HG02678 (cell line): ENCODE data around the gene PLEKHG4B.
"Not testable (repeated sequence)": the region's sequence is repeated elsewhere in the genome, so short reads cannot be mapped to it uniquely, and the experiment has no call there.

ENCODE experiments used
- ATAC-seq: cut with Tn5 transposase; IDR thresholded peaks from one replicate; pipeline ENCODE4 v1.9.1; 2021; ENCODE audit warnings: mild to moderate bottlenecking, moderate library complexity; ENCODE audit not compliant: unreplicated experiment

Gene PLEKHG4B

GRCh38 chr5:196350-196749, 104.4 kb downstream of the PLEKHG4B start:
- ATAC-seq = no peak

- not testable (repeated sequence) for ATAC-seq
These were observed 105.1 kb downstream of the PLEKHG4B start for GRCh38 chr5:197031-197430.

DNA sequence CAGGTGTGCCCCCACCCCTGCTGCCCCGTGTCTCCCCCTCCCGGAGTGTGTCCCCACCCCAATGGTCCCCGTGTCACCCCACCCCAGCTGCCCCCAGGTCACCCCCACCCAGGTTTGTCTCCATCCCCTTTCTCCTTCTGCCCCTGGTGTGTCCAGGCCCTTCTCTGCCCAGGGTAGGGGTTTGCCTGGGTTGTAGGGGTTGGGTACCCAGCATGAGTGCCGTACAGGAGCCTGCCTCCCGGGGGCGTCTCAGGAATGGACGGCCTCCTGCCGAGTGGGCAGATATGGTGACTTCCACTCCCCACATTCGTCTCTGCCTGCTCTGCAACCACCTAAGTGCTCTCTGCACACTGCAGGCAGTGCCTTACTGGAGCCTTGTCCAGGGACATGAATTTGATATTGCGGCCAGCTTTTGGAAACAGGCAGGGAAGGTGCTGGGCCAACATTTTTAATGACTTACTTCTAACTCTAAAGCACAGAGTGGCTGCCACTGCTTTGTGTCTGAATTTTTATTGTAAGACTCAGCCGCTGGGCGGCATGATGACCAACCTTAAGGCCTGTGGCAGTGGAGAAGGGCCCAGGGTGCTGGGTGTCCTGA, 106.0 kb downstream of the PLEKHG4B start:
- ATAC-seq = no peak

DNA sequence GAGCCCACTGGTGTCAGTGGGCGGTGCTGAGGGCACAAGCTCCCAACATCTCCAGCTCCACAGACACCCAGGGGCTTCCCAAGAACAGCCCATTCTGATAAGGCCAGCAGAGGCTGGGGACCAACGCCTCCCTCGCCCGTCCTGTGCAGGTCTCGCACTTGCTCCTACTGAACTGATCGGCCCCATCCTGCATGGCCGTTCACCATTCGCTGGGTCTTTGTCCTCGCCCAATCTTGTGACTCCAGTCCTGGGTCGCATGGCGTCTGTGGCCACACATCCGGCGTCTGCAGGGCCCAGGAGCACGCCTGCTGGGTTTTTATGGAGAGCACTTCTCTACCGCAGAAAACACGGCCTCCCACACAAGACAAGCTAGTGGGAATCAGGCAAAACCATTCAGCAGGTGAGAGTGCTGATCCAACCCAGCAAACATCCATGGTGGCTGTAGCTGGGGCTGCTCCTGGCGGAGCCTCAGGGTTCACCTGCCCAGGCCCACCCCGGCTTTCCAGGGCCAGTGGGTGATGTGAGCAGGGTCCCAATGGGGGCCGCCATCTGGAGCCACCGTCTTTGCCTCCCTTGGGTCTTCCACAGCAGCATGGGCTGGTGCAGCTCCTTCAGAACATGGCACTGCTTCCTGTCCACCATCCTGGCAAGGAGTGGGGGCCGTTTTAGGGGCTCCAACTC, 106.7 kb downstream of the PLEKHG4B start:
- ATAC-seq = no peak

DNA sequence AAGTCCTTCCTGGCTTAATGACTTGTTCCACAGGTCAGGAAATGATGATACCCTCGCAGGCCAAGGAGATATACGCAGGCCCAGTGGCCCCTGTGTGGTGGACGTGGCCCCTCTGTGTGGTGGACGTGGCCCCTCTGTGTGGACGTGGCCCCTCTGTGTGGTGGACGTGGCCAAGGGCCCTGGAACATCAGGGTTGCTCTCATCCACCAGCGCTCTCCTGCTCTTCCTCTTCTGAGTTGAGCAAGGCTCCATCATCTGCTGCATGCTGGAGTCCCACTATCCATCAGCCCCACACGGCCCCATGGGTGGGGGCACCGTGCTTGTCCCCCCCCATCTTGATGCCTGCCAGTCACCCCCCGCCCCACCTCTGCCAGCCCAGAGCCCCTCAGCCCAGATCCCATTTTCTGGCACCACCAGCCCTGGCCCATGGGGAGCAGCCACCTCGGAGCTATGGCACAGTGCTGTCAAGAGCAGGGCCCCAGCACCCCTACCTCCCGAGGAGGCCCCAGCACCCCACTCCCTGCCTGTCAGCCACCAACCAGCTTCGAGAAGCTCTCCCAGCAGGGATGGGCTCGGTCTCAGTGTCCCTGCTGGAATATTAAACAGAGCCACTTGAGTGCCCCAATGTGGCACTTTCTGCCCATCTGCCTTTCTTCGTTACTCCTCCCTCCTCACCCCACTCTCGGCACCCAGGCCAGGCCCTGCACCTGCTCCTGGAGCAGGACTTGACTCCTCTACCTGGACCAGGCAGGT, 107.4 kb downstream of the PLEKHG4B start:
- no peak for ATAC-seq

GRCh38 chr5:199950-200645, 108.1 kb downstream of the PLEKHG4B start:
- ATAC-seq = no peak

- ATAC-seq = no peak
These were observed 109.0 kb downstream of the PLEKHG4B start for GRCh38 chr5:200985-201384.

DNA sequence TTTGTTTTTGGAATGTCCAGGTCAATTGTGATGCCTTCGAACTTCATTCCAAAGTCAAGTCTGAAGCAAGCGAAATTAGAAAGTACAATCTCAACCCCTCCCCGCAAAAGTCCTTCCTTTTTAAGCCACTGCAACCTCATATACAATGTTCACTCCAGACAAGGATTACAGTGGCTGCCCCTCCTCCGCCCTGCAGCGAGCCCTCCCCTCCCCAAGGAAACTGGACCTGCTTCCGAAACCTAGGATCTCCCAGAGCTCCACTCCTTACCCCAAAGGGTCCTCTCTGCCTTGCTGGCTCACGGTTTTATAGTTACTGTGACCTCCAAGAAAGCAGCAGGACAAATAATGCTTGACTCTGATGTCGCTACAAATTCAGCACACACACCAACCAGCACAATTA, 109.7 kb downstream of the PLEKHG4B start:
- no peak for ATAC-seq

- ATAC-seq = no peak
These were observed 111.4 kb downstream of the PLEKHG4B start for GRCh38 chr5:203246-203930.

GRCh38 chr5:204001-204400, 112.0 kb downstream of the PLEKHG4B start:
- no peak for ATAC-seq

DNA sequence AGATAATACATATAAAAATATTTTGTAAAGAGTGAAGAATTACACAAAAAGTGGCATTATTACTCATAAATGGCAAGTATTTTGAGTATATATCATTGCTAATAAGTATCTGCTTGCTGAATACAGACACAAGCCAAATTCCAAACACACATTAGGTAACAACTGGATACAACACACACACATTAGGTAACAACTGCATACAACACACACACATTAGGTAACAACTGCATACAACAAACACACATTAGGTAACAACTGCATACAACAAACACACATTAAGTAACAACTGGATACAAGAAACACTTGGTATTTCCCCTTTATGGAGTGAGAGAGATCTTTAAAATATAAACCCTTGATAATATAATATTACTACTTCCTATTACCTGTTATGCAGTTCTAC, 112.5 kb downstream of the PLEKHG4B start:
- ATAC-seq = no peak

DNA sequence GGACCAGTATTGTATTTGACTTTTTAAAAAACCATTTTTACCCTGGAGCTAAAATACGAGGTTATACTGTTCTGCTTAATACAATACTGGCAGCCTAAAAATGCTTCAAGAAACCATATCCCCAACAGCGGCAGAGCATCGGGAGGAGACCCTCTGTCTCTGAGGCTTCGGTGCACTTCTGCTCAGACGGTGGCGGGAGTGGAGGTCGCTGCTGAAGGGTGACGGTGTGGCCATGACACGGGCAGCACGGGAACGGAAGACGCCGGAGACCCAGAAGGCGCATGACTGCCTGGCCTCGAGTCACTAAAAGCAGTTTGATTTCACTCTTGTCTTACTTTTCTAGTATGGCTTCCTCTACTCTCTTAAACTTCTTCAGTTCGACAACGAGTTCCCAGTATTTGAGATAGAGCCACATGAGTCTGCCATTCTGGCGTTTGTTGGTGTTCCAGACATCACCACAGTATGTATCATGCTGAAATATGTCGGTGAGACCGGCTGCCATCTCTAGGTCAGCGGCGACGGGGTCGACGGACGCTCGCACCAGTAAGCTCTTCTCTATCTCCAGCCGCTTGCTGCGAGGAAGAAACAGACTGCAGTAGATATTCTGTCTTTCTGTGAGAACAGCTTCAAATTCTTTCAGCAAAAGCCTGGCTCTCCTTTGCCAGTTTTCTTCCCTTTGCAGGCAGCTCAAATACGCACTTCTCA, 113.2 kb downstream of the PLEKHG4B start:
- ATAC-seq = no peak

DNA sequence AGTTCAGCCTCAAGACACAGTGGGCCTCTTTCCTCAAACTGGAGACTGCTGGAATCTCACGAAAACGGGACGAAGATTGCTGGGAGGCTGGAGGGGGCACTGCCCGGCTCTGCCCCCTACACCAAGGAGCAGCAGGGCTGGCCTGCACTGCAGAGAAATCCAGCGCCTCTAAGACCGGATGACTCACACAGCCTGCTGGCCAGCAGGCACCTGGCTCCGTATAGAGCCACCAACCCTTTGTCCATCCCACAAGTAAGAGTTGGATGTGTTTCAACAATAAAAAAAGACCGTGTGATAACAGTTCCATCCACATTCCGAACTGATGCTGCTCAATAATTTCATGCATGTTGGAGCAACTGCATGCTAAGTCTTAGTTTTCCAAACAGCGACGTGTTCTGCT, 114.4 kb downstream of the PLEKHG4B start:
- ATAC-seq = no peak

DNA sequence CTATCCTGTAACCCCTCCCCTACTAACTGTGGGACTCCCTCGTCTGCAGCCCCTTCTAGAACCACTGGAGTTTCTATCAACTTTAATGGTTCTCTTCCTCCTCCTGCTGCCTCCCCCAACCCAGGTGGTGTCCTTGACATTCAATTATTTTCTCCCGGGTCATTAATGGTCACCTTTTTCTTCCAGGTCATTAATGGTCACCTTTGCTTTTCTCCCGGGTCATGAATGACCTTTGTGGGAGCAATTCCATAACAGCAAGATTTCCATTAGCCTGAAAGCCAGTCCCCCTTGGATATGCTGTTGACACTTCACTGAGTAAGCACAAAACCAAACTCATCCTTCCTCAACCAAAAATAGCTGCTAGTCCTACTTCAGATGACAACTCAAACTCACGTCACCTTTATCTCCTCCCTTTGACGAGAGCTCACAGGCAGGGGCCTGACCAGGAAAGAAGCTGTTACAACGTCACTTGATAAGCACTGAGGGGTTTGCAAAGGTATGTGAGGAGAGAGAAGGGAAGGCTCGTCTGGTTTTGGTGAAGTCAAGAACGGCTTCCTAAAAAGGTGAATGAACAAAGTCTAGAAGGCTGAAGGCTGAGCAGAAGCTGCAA, 115.1 kb downstream of the PLEKHG4B start:
- no peak for ATAC-seq

DNA sequence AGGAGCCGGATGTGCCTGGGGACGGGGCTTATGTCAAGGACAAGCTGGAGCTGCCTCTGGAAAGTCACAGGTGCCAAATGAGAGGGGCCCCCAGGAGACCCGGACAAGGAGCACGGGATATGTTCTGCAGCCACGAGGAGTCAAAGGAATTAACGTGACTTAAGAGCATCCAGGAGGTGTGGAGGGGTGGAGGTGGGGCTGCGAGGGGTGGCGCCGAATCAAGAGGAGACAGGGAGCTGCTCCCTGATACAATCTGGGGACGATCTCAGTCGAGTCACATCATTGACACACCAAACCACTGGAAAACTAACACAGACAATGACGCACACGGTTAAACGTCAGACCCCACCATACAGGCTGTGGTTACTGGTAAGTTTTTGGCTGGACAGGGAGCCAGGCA, 115.6 kb downstream of the PLEKHG4B start:
- no peak for ATAC-seq

DNA sequence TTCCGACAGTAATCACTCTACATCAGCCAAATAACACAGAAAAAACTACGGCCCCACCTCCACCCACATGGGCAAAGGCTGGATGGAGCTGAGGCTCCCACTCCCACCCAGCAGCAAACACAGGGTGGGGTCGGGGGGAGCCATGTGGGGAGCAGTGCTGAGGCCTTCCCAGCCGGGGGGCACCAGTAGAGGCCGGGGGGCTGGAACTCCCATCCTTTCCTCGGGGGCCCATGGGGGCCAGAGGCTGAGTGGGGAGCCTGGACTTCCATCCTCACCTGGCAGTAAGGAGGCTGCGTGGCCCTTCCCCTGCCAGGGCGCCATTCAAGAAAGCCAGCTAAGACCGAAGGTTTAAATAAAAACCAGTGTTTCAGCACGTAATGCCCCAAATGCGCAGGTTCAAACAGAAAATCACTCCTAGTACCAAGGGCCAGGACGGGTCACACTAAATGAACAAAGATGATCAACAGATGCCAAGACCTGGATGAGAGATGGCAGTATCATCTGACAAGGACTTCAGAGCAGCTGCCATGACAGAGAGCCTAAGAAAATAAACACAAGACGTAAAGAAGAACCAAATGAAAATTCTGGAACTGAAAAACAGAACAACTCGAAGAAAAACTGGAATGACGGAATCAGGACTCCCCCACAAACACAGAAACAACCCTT, 116.6 kb downstream of the PLEKHG4B start:
- ATAC-seq = no peak

DNA sequence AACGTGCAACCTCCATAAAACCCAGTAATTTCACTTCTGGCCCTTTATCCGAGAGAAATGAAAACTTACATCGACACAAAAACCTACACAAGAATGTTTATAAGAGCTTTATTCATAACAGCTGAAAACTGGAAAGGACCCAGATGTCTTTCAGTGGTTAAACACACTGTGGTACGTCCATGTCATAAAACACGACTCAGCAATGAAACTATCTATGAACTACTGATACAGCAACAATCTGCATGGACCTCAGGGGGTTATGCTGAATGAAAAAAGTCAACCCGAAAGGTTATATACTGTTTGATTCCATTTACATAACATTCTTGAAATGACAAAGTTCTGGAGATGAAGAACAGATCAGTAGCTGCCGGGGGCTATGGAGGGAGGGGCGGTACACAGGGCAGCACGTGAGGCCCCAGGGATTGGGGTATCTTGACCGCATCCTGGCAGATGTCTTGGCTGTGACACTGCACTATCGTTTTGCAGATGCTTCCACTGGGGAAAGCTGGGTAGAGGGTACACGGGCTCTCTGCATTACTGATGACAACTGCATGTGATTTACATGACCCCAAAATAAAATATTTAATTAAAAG, 121.9 kb downstream of the PLEKHG4B start:
- ATAC-seq = no peak

GRCh38 chr5:215256-215655, 123.3 kb downstream of the PLEKHG4B start:
- ATAC-seq = not testable (repeated sequence)

DNA sequence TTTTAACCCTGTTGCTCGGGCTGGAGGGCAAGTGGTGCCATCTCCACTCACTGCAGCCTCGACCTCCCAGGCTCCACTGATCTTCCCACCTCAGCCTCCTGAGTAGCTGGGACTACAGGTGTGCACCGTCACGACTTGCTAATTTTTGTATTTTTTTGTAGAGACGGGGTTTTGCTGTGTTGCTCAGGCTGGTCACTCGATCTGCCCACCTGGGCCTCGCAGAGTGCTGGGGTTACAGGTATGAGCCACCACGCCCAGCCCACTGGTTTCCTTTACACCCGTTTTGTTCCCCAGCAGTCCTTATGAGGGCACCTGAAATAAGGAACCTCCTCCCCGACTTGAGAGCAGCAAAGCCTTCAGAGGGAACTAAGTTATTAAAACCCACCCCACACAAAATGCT, 124.1 kb downstream of the PLEKHG4B start:
- ATAC-seq = not testable (repeated sequence)
